Measurements from ENCODE around the gene SIPA1L2.
A peak's percentile ranks its signal among the peaks of the same experiment; 100 is the strongest.

The SIPA1L2 gene, protein sequence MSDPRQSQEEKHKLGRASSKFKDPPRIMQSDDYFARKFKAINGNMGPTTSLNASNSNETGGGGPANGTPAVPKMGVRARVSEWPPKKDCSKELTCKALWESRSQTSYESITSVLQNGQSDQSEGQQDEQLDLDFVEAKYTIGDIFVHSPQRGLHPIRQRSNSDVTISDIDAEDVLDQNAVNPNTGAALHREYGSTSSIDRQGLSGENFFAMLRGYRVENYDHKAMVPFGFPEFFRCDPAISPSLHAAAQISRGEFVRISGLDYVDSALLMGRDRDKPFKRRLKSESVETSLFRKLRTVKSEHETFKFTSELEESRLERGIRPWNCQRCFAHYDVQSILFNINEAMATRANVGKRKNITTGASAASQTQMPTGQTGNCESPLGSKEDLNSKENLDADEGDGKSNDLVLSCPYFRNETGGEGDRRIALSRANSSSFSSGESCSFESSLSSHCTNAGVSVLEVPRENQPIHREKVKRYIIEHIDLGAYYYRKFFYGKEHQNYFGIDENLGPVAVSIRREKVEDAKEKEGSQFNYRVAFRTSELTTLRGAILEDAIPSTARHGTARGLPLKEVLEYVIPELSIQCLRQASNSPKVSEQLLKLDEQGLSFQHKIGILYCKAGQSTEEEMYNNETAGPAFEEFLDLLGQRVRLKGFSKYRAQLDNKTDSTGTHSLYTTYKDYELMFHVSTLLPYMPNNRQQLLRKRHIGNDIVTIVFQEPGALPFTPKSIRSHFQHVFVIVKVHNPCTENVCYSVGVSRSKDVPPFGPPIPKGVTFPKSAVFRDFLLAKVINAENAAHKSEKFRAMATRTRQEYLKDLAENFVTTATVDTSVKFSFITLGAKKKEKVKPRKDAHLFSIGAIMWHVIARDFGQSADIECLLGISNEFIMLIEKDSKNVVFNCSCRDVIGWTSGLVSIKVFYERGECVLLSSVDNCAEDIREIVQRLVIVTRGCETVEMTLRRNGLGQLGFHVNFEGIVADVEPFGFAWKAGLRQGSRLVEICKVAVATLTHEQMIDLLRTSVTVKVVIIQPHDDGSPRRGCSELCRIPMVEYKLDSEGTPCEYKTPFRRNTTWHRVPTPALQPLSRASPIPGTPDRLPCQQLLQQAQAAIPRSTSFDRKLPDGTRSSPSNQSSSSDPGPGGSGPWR (N-terminal part only)

GRCh38 chr1:232630047-232630893 lies at the start of gene SIPA1L2:
TSS of gene SIPA1L2 (minus strand) at chr1:232630133. CDS start at chr1:232515339, 114,794 bp downstream.
- Mint-ChIP-seq H3K9me3 (no peaks in the 10 kb centered on the region), H3K27me3 (peaks cover 49% of the 10 kb centered on the region), H3K4me3 (peak within 1 kb of the TSS; percentile 79), H3K36me3 (no peaks in the 10 kb centered on the region), H3K4me1 (peaks cover 30% of the 10 kb centered on the region), H3K27ac (peak within 1 kb of the TSS; percentile 71)
- peak; percentile 89 for DNase-seq
- CTCF ChIA-PET = interaction anchor here (0.8 kb wide), 1 partner anchor 164 kb away, joined by 5 read pairs; no protein-coding TSS in a partner anchor

DNA sequence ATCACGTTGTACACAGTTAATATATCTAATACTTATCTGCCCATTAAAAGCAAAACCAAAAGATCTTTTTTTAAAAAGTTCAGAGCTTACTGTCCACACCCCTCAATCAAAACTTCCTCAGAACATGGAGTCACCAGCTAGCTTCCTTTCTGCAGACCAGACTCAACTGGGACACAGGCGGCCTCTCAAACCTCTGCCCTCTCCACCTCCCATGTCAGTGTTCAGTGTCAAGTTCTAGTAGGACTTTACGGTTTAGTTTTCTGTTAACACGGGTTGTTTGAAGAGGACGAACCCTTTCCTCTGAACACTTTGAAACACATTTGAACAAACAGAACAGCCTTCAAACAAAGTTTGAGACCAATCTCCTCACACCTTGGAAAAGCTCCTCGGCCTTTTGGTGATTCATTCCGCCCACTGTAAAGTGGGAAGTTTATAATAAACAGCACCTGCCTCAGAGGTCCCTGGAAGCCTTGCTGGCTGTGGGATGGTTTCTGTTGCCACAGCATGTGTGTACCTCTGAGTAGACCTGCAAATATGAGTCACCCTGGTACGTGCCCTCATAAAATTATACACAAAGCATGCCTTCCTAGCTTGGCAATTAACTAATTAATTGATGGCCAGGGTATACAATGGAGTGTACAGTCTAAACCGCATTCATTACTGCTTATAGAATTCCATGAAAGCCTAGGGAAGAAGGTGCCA lies 48.4 kb upstream of the SIPA1L2 start:
- no peaks in the 10 kb centered on the region for H3K36me3 Mint-ChIP-seq
- DNase-seq = no peak
- H3K4me1 Mint-ChIP-seq = no peaks in the 10 kb centered on the region
- H3K27ac Mint-ChIP-seq = no peak overlapping the region
- CTCF ChIA-PET = no interaction called here
- H3K27me3 Mint-ChIP-seq = peaks cover 17% of the 10 kb centered on the region
- H3K4me3 Mint-ChIP-seq = no peak overlapping the region
- H3K9me3 Mint-ChIP-seq = no peaks in the 10 kb centered on the region

GRCh38 chr1:232676307-232676706 lies 46.4 kb upstream of the SIPA1L2 start:
- Mint-ChIP-seq H3K4me1 (no peaks in the 10 kb centered on the region), H3K36me3 (no peaks in the 10 kb centered on the region), H3K27me3 (peaks cover 17% of the 10 kb centered on the region), H3K9me3 (no peaks in the 10 kb centered on the region), H3K4me3 (no peak overlapping the region), H3K27ac (no peak overlapping the region)
- CTCF ChIA-PET = no interaction called here
- DNase-seq = no peak

GRCh38 chr1:232675898-232676297 lies 46.0 kb upstream of the SIPA1L2 start:
- Mint-ChIP-seq H3K27me3 (peaks cover 17% of the 10 kb centered on the region), H3K4me3 (no peak overlapping the region), H3K36me3 (no peaks in the 10 kb centered on the region), H3K4me1 (no peaks in the 10 kb centered on the region), H3K9me3 (no peaks in the 10 kb centered on the region), H3K27ac (no peak overlapping the region)
- CTCF ChIA-PET = no interaction called here
- DNase-seq = no peak

DNA sequence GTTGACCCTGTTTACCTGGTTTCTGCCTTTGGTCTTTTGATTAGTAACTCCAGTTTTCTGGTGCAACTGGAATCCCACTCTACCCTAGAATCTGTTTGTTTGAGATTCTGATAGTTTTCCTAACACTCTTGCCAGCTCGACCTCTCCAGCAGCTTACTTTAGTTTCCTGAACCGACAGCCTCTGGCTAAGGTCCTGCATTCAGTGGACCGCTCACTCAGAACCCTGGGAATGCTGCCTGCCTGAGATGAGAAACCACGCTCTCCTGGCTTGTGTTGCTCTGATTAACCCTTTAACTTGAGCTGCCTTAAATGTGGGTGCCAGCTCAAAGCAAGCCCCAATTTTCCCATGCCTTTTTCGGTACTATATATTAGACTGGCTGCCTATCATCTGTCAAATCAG lies 45.3 kb upstream of the SIPA1L2 start:
- CTCF ChIA-PET = no interaction called here
- peaks cover 23% of the 10 kb centered on the region for H3K27me3 Mint-ChIP-seq
- H3K9me3 Mint-ChIP-seq = no peaks in the 10 kb centered on the region
- no peaks in the 10 kb centered on the region for H3K4me1 Mint-ChIP-seq
- no peak for DNase-seq
- H3K4me3 Mint-ChIP-seq = no peak overlapping the region
- no peak overlapping the region for H3K27ac Mint-ChIP-seq
- no peaks in the 10 kb centered on the region for H3K36me3 Mint-ChIP-seq

DNA sequence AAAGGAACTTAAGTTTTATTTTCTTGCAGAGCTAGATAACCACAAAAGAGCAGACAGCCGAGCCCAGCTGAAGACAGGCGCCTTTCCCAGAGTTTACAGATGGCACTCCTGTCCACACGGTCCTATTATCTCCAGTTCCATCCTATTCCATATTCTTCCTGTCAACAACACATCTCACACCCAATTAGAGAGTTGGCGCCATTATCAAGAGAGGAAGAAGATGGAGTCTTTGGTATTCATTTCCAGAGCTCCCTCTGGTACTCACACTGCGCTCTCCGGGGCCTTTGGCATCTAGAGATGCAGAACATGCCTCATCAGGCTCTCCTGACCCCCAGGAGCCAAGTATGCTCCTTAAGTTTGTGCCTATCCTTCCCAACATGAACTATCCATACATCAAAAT lies 43.3 kb upstream of the SIPA1L2 start:
- CTCF ChIA-PET = no interaction called here

GRCh38 chr1:232669981-232670747 lies 40.2 kb upstream of the SIPA1L2 start:
- peaks cover 9% of the 10 kb centered on the region for H3K4me1 Mint-ChIP-seq
- H3K27ac Mint-ChIP-seq = no peak overlapping the region
- CTCF ChIA-PET = no interaction called here
- H3K27me3 Mint-ChIP-seq = peaks cover 25% of the 10 kb centered on the region
- no peaks in the 10 kb centered on the region for H3K36me3 Mint-ChIP-seq
- H3K4me3 Mint-ChIP-seq = no peak overlapping the region
- no peaks in the 10 kb centered on the region for H3K9me3 Mint-ChIP-seq
- DNase-seq = no peak

More for the DNA sequence above, 43.3 kb upstream of the SIPA1L2 start:
- H3K4me1 Mint-ChIP-seq = no peaks in the 10 kb centered on the region
- DNase-seq = no peak
- H3K9me3 Mint-ChIP-seq = no peaks in the 10 kb centered on the region
- no peak overlapping the region for H3K27ac Mint-ChIP-seq
- peaks cover 27% of the 10 kb centered on the region for H3K27me3 Mint-ChIP-seq
- H3K36me3 Mint-ChIP-seq = no peaks in the 10 kb centered on the region
- H3K4me3 Mint-ChIP-seq = no peak overlapping the region

DNA sequence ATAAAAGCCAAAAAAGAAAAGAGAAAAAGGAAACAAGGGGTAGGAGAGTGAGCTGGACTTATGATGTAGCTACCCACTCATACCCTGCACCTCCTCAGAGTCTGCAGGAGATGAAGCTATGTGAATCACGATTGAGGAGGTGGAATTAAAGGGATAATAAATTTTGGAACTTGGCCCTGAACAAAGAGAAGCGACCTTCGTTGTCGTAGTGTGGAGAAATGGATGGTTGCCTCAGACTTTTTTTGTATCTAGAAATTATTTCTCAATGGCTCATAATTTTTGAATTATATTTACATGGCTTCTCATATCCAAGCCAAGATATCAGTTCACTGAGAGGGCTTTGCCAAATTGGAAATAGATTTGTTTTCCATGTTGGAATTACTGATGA lies 37.8 kb upstream of the SIPA1L2 start:
- no peak overlapping the region for H3K4me3 Mint-ChIP-seq
- H3K27me3 Mint-ChIP-seq = peaks cover 15% of the 10 kb centered on the region
- no peak overlapping the region for H3K27ac Mint-ChIP-seq
- H3K9me3 Mint-ChIP-seq = no peaks in the 10 kb centered on the region
- CTCF ChIA-PET = no interaction called here
- H3K4me1 Mint-ChIP-seq = peaks cover 9% of the 10 kb centered on the region
- no peak for DNase-seq
- no peaks in the 10 kb centered on the region for H3K36me3 Mint-ChIP-seq

- H3K4me3 Mint-ChIP-seq = no peak overlapping the region
- no peak for DNase-seq
- CTCF ChIA-PET = no interaction called here
- H3K4me1 Mint-ChIP-seq = peaks cover 9% of the 10 kb centered on the region
- H3K36me3 Mint-ChIP-seq = no peaks in the 10 kb centered on the region
- H3K27me3 Mint-ChIP-seq = peaks cover 15% of the 10 kb centered on the region
- no peak overlapping the region for H3K27ac Mint-ChIP-seq
- H3K9me3 Mint-ChIP-seq = no peaks in the 10 kb centered on the region
Measured at GRCh38 chr1:232667094-232667777, 37.3 kb upstream of the SIPA1L2 start.

- Mint-ChIP-seq H3K27ac (no peak overlapping the region), H3K4me1 (peaks cover 9% of the 10 kb centered on the region)
Measured at GRCh38 chr1:232664844-232665777, 35.2 kb upstream of the SIPA1L2 start.

DNA sequence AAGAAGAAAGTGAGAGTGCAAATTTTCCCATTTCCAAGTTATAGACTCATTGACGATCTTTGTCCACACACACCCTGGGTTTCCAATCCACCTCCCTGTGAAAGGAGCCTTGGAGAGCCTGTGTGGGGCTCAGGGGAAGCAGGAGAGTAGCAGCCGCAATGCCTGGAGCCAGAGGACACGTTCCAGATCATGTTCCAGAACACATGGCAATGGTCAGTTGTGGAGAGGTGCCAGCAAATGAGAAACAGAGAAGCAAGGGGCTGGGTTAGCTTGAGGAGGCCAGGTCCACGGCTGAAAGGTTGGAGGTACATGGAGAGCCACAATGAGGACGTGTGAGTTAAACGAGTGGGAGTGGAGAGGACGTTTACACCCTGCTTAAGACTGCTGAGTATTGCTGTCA lies 33.0 kb upstream of the SIPA1L2 start:
- Mint-ChIP-seq H3K27me3 (peaks cover 3% of the 10 kb centered on the region), H3K4me3 (no peak overlapping the region), H3K9me3 (no peaks in the 10 kb centered on the region), H3K27ac (no peak overlapping the region), H3K36me3 (no peaks in the 10 kb centered on the region), H3K4me1 (peaks cover 9% of the 10 kb centered on the region)
- DNase-seq = no peak
- CTCF ChIA-PET = no interaction called here

More at GRCh38 chr1:232664844-232665777, 35.2 kb upstream of the SIPA1L2 start:
- H3K36me3 Mint-ChIP-seq = no peaks in the 10 kb centered on the region
- H3K9me3 Mint-ChIP-seq = no peaks in the 10 kb centered on the region
- H3K4me3 Mint-ChIP-seq = no peak overlapping the region
- CTCF ChIA-PET = interaction anchor here (0.5 kb wide), 1 partner anchor 127 kb away, joined by 3 read pairs; no protein-coding TSS in a partner anchor
- no peak for DNase-seq
- H3K27me3 Mint-ChIP-seq = peaks cover 8% of the 10 kb centered on the region

Data from activated naive CD4-positive, alpha-beta T cell treated with anti-CD3 and anti-CD28 coated beads, Interleukin-2, amount 10 ng/mL, durations not matched to agents 7 days and 5 days (primary cell).